Ovary (tissue), 3 donors: ENCODE data around the gene RAET1L.

Source experiments
- CTCF ChIP-seq, 3 donors: fragments of 450-650 bp in 2 of 3; fragments of 200-600 bp in 1 of 3; IDR thresholded peaks; one replicate each; pipeline versions ENCODE4 v1.5.1 to v1.8.0; 2016 to 2022; ENCODE audit warnings: antibody characterized with exemption in 3 of 3, mild to moderate bottlenecking in 1 of 3
- EP300 ChIP-seq: sonication (generic); formaldehyde crosslinking; IDR thresholded peaks from one replicate; pipeline ENCODE4 v1.6.1; 2017; ENCODE audit warnings: antibody characterized with exemption
- donor health status: DM: no; HTN: no; CAD: no.

- TF ChIP-seq CTCF (IDR thresholded peaks at IDR 0.05): peak in 1 of 3 donors; percentile 38
- TF ChIP-seq EP300: no peak
Observed at GRCh38 chr6:150068720-150069648, 43.7 kb upstream of the RAET1L start, which contains the start of gene ULBP3.
